Progenitor cell of endocrine pancreas (in vitro differentiated cells): Measurements from ENCODE around the gene CA10. TPM values are rescaled to one million over a fixed set of nuclear protein-coding genes. Genes with fewer than 3 reads are reported as not detected.

Experiments used
- DNase-seq: peaks from one replicate; pipeline ENCODE4 v3.0.0; 2021; ENCODE audit warnings: low spot score; ENCODE audit not compliant: unreplicated experiment
- H3K27ac Mint-ChIP-seq: 2 replicates; pipeline ENCODE4 v1.8.0; 2021; ENCODE audit warnings: mild to moderate bottlenecking, moderate library complexity, mixed read lengths
- H3K27me3 Mint-ChIP-seq: 2 replicates; pipeline ENCODE4 v1.8.0; 2021; ENCODE audit warnings: mixed read lengths
- H3K36me3 Mint-ChIP-seq: 2 replicates; pipeline ENCODE4 v1.8.0; 2022; ENCODE audit warnings: mixed read lengths; ENCODE audit not compliant: insufficient read depth
- H3K4me1 Mint-ChIP-seq: 2 replicates; pipeline ENCODE4 v1.8.0; 2021; ENCODE audit warnings: low read depth, mixed read lengths
- H3K4me3 Mint-ChIP-seq: 2 replicates; pipeline ENCODE4 v1.8.0; 2021; ENCODE audit warnings: low read depth, mild to moderate bottlenecking, moderate library complexity, mixed read lengths
- H3K9me3 Mint-ChIP-seq: 2 replicates; pipeline ENCODE4 v1.8.0; 2021; ENCODE audit warnings: low read depth, mixed read lengths
- CTCF ChIP-seq: fragments of 200-600 bp; sonication (generic); IDR thresholded peaks from one replicate; pipeline ENCODE4 v1.5.0; 2021; ENCODE audit warnings: antibody characterized with exemption, mild to moderate bottlenecking; ENCODE audit not compliant: unreplicated experiment
- total RNA-seq: library from RNA; stranded (reverse); gene quantifications from 2 replicates; pipeline ENCODE4 v1.2.1, GENCODE V29; 2021

The CA10 gene
- total RNA-seq, 1 donor from 2014 or later = 0.53 TPM

GRCh38 chr17:51607512-51607911 is 551.0 kb downstream of the CA10 start:
- no peaks in the 10 kb centered on the region for H3K27me3 Mint-ChIP-seq
- no peaks in the 10 kb centered on the region for H3K36me3 Mint-ChIP-seq
- TF ChIP-seq CTCF = no peak
- H3K27ac Mint-ChIP-seq = no peak overlapping the region
- peaks cover 4% of the 10 kb centered on the region for H3K4me1 Mint-ChIP-seq
- no peak for DNase-seq
- peaks cover 3% of the 10 kb centered on the region for H3K9me3 Mint-ChIP-seq
- H3K4me3 Mint-ChIP-seq = no peak overlapping the region

- no peak overlapping the region for H3K4me3 Mint-ChIP-seq
- DNase-seq = no peak
- no peak overlapping the region for H3K27ac Mint-ChIP-seq
- no peaks in the 10 kb centered on the region for H3K27me3 Mint-ChIP-seq
- peaks cover 4% of the 10 kb centered on the region for H3K4me1 Mint-ChIP-seq
- no peak for TF ChIP-seq CTCF
- H3K9me3 Mint-ChIP-seq = peaks cover 3% of the 10 kb centered on the region
- H3K36me3 Mint-ChIP-seq = no peaks in the 10 kb centered on the region
Measured at GRCh38 chr17:51604299-51605020, 554.1 kb downstream of the CA10 start.

- H3K27me3 Mint-ChIP-seq = no peaks in the 10 kb centered on the region
- no peaks in the 10 kb centered on the region for H3K4me1 Mint-ChIP-seq
- no peak overlapping the region for H3K27ac Mint-ChIP-seq
- no peak overlapping the region for H3K4me3 Mint-ChIP-seq
- H3K9me3 Mint-ChIP-seq = peaks cover 3% of the 10 kb centered on the region
- no peak for DNase-seq
- no peaks in the 10 kb centered on the region for H3K36me3 Mint-ChIP-seq
- no peak for TF ChIP-seq CTCF
Measured at GRCh38 chr17:51601622-51602261, 556.8 kb downstream of the CA10 start.

GRCh38 chr17:51598824-51599223 is 559.7 kb downstream of the CA10 start:
- no peak for DNase-seq
- no peaks in the 10 kb centered on the region for H3K27me3 Mint-ChIP-seq
- no peak overlapping the region for H3K27ac Mint-ChIP-seq
- H3K4me3 Mint-ChIP-seq = no peak overlapping the region
- H3K4me1 Mint-ChIP-seq = no peaks in the 10 kb centered on the region
- no peaks in the 10 kb centered on the region for H3K9me3 Mint-ChIP-seq
- no peak for TF ChIP-seq CTCF
- no peaks in the 10 kb centered on the region for H3K36me3 Mint-ChIP-seq

- DNase-seq = no peak
- Mint-ChIP-seq H3K27me3 (no peaks in the 10 kb centered on the region), H3K27ac (no peak overlapping the region), H3K4me3 (no peak overlapping the region), H3K9me3 (no peaks in the 10 kb centered on the region), H3K4me1 (no peaks in the 10 kb centered on the region), H3K36me3 (no peaks in the 10 kb centered on the region)
- no peak for TF ChIP-seq CTCF
Measured at GRCh38 chr17:51597345-51597744, 561.2 kb downstream of the CA10 start.
